A673 (cell line): Measurements from ENCODE around the gene RALGAPA1. TPM values are rescaled to one million over a fixed set of nuclear protein-coding genes. Genes with fewer than 3 reads are reported as not detected.

ENCODE experiments used
- BruUV-seq: library from RNA; stranded (reverse); fragments of 400-500 nt; replicated peaks from 2 replicates; lab custom pipeline; 2021; lab: Mats Ljungman, UMichigan
- CTCF ChIA-PET: fragments of 300-600 bp; sonication (Branson Sonifier 250); formaldehyde crosslinking; loops from one replicate; lab custom pipeline; 2022; ENCODE audit warnings: antibody characterized with exemption; lab: Charles Lee
- POLR2A ChIA-PET: fragments of 300-600 bp; sonication (Branson Sonifier 250); formaldehyde crosslinking; loops from one replicate; lab custom pipeline; 2022; ENCODE audit warnings: antibody characterized with exemption; ENCODE audit not compliant: low non-redundant PET; lab: Charles Lee
- DNase-seq: peaks from one replicate; pipeline ENCODE4 v3.0.0-alpha.2; 2015; ENCODE audit warnings: low spot score
- H3K27ac ChIP-seq: fragments of 200-600 bp; sonication (generic); 2 replicates; pipeline ENCODE4 v1.5.1; 2016; ENCODE audit warnings: mixed run types, low read depth, mild to moderate bottlenecking, mixed read lengths, antibody characterized with exemption, low read length; ENCODE audit not compliant: poor library complexity, severe bottlenecking
- H3K27me3 ChIP-seq: fragments of 200-600 bp; sonication (generic); replicated peaks from 2 replicates; pipeline ENCODE4 v1.6.1; 2017; ENCODE audit warnings: mixed run types, low read depth, mild to moderate bottlenecking, mixed read lengths, antibody characterized with exemption, low read length; ENCODE audit not compliant: insufficient read depth, poor library complexity
- H3K36me3 ChIP-seq: fragments of 200-600 bp; sonication (generic); 2 replicates; pipeline ENCODE4 v1.6.1; 2016; ENCODE audit warnings: mixed run types, mild to moderate bottlenecking, mixed read lengths, antibody characterized with exemption, low read length; ENCODE audit not compliant: insufficient read depth, poor library complexity, severe bottlenecking
- H3K4me1 ChIP-seq: fragments of 200-600 bp; sonication (generic); 2 replicates; pipeline ENCODE4 v1.6.1; 2017; ENCODE audit warnings: mixed run types, mild to moderate bottlenecking, mixed read lengths, antibody characterized with exemption, low read length; ENCODE audit not compliant: insufficient read depth, poor library complexity, severe bottlenecking
- H3K4me3 ChIP-seq: fragments of 200-600 bp; sonication (generic); 2 replicates; pipeline ENCODE4 v1.5.1; 2016; ENCODE audit warnings: low read depth, mixed run types, mild to moderate bottlenecking, mixed read lengths, low read length; ENCODE audit not compliant: poor library complexity, severe bottlenecking
- H3K9me3 ChIP-seq: fragments of 200-600 bp; sonication (generic); 2 replicates; pipeline ENCODE4 v1.6.1; 2016; ENCODE audit warnings: mixed run types, low read depth, mild to moderate bottlenecking, mixed read lengths, antibody characterized with exemption, low read length; ENCODE audit not compliant: poor library complexity, severe bottlenecking
- EZH2 ChIP-seq: fragments of 200-600 bp; sonication (generic); IDR thresholded peaks from 2 replicates; pipeline ENCODE4 v1.6.1; 2017; ENCODE audit warnings: borderline replicate concordance, low read depth, mild to moderate bottlenecking, mixed read lengths, antibody characterized with exemption, low read length; ENCODE audit not compliant: poor library complexity, severe bottlenecking
- intact Hi-C: fragments of 100-400 bp; cut with micrococcal nuclease; formaldehyde crosslinking; loops from one replicate; pipeline ENCODE4 v1.10.0; 2022; ENCODE audit not compliant: unreplicated experiment
- total RNA-seq: library from RNA; stranded (reverse); gene quantifications from 2 replicates; pipeline ENCODE4 v1.2.3, GENCODE V29; 2021
- TF ChIP-seq, protein P1 (sequence below): fragments of 300-800, 200-600 bp; sonication (generic); conservative IDR thresholded peaks from 2 replicates; pipeline ENCODE4 v1.5.1; 2017; ENCODE audit warnings: low read depth, mild to moderate bottlenecking, antibody characterized with exemption, low read length, moderate library complexity, mixed read lengths

RALGAPA1 gene
- total RNA-seq, 1 experiment from 2014 or later = 42.4 TPM

GRCh38 chr14:35682802-35683201 is 126.3 kb downstream of the RALGAPA1 start:
- Histone ChIP-seq H3K4me3 (no peak overlapping the region), H3K9me3 (no peaks in the 10 kb centered on the region), H3K36me3 (no peaks in the 10 kb centered on the region), H3K4me1 (peaks cover 6% of the 10 kb centered on the region), H3K27me3 (no peaks in the 10 kb centered on the region), H3K27ac (no peak overlapping the region)
- BruUV-seq = no TSS peak
- CTCF ChIA-PET = interaction anchor here (0.6 kb wide), 1 partner anchor 15 kb away, joined by 3 read pairs; no protein-coding TSS in a partner anchor
- no peak for TF ChIP-seq EZH2
- TF ChIP-seq, protein P1, sequence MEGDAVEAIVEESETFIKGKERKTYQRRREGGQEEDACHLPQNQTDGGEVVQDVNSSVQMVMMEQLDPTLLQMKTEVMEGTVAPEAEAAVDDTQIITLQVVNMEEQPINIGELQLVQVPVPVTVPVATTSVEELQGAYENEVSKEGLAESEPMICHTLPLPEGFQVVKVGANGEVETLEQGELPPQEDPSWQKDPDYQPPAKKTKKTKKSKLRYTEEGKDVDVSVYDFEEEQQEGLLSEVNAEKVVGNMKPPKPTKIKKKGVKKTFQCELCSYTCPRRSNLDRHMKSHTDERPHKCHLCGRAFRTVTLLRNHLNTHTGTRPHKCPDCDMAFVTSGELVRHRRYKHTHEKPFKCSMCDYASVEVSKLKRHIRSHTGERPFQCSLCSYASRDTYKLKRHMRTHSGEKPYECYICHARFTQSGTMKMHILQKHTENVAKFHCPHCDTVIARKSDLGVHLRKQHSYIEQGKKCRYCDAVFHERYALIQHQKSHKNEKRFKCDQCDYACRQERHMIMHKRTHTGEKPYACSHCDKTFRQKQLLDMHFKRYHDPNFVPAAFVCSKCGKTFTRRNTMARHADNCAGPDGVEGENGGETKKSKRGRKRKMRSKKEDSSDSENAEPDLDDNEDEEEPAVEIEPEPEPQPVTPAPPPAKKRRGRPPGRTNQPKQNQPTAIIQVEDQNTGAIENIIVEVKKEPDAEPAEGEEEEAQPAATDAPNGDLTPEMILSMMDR = no peak
- intact Hi-C loops = no loop called here
- POLR2A ChIA-PET = no interaction called here
- no peak for DNase-seq

GRCh38 chr14:35678403-35679028 is 130.6 kb downstream of the RALGAPA1 start:
- Histone ChIP-seq H3K9me3 (no peaks in the 10 kb centered on the region), H3K4me1 (peaks cover 6% of the 10 kb centered on the region), H3K4me3 (no peak overlapping the region), H3K27ac (no peak overlapping the region), H3K27me3 (no peaks in the 10 kb centered on the region), H3K36me3 (peaks cover 3% of the 10 kb centered on the region)
- ChIA-PET CTCF (no interaction called here), POLR2A (no interaction called here)
- DNase-seq = no peak
- no peak for TF ChIP-seq EZH2
- TF ChIP-seq, protein P1 = no peak
- no TSS peak for BruUV-seq
- intact Hi-C loops = no loop called here

DNA sequence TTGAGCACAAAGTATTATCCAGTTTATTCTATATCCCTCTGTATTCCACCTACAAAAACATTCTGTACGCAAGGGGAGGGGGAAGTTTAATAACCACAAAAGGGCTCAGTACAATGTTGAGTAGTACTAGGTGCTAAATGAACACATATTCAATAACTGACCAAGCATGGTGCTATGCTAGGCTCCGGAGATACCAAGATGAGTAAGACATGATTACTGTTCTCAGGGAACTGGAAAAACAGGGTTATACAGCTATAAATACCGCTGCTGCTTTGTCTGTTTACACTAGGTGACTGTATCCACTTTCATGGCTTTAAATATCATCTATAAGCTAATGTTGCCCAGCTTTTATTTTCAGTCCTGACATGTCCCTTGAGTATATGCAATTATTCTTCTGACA is 139.3 kb downstream of the RALGAPA1 start:
- TF ChIP-seq, protein P1 = no peak
- TF ChIP-seq EZH2 = no peak
- H3K4me1 ChIP-seq = no peaks in the 10 kb centered on the region
- ChIA-PET CTCF (no interaction called here), POLR2A (no interaction called here)
- no peak overlapping the region for H3K4me3 ChIP-seq
- no peak overlapping the region for H3K27ac ChIP-seq
- no peak for DNase-seq
- no peaks in the 10 kb centered on the region for H3K36me3 ChIP-seq
- no TSS peak for BruUV-seq
- intact Hi-C loops = no loop called here
- no peaks in the 10 kb centered on the region for H3K27me3 ChIP-seq
- no peaks in the 10 kb centered on the region for H3K9me3 ChIP-seq
